Stimulated activated CD4-positive, alpha-beta T cell treated with anti-CD3 and anti-CD28 coated beads, Interleukin-4, amount 100 ng/mL, for 48 hours (primary cell): Measurements from ENCODE around the gene ARMH1.

Experiments used
- DNase-seq, 2 donors: peaks; one replicate each; pipeline ENCODE4 v3.0.0-alpha.2; 2020; ENCODE audit warnings: low read depth in 2 of 2

The ARMH1 gene

GRCh38 chr1:44670751-44671640 lies 3.5 kb upstream of the ARMH1 start:
- no peak for DNase-seq

- no peak for DNase-seq
These were observed 2.1 kb upstream of the ARMH1 start for GRCh38 chr1:44672254-44672955.

- no peak for DNase-seq
These were observed 1.4 kb upstream of the ARMH1 start for GRCh38 chr1:44672961-44673674.

GRCh38 chr1:44673675-44674112 lies 820 bp upstream of the ARMH1 start:
- no peak for DNase-seq

DNA sequence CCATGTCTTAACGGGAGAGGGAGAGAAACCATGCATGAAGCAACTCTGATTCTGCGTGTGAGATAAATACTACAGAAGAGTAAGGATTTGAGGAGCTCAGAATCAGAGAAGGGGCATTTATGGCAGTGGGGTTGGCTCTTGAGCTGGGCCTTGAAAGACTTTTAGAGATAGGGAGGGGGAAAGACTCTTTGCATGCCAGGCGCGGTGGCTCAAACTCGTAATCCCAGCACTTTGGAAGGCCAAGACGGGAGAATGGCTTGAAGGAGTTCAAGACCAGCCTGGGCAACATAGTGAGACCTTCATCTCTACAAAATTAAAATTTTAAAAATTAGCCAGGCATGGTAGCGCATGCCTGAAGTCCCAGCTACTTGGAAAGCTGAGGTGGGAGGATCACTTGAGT lies 672 bp downstream of the ARMH1 start:
- DNase-seq: no peak

- no peak for DNase-seq
These were observed 2.1 kb downstream of the ARMH1 start for GRCh38 chr1:44676484-44677200.

- DNase-seq: no peak
These were observed 2.8 kb downstream of the ARMH1 start for GRCh38 chr1:44677201-44677766.

- DNase-seq: no peak
These were observed 3.6 kb downstream of the ARMH1 start for GRCh38 chr1:44678120-44678519.

- no peak for DNase-seq
These were observed 4.1 kb downstream of the ARMH1 start for GRCh38 chr1:44678626-44679025.

DNA sequence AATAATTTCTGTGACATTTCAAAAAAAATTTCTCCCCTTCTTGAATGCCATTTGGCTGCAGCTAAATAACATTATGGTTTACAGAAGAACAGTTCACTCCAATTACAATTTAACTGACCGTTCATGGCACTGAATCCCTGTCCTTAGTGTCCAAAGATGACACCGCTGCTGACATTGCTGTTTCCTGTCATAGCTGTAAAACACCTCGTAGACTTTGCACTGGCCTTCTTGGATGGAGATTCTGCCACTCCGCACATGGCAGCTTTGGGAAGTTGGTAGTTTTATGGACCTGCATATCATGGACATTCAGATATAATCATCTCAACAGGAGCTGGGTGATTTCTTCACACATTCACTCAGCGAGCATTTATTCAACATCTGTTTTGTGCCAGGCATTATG lies 5.0 kb downstream of the ARMH1 start:
- DNase-seq: no peak

DNA sequence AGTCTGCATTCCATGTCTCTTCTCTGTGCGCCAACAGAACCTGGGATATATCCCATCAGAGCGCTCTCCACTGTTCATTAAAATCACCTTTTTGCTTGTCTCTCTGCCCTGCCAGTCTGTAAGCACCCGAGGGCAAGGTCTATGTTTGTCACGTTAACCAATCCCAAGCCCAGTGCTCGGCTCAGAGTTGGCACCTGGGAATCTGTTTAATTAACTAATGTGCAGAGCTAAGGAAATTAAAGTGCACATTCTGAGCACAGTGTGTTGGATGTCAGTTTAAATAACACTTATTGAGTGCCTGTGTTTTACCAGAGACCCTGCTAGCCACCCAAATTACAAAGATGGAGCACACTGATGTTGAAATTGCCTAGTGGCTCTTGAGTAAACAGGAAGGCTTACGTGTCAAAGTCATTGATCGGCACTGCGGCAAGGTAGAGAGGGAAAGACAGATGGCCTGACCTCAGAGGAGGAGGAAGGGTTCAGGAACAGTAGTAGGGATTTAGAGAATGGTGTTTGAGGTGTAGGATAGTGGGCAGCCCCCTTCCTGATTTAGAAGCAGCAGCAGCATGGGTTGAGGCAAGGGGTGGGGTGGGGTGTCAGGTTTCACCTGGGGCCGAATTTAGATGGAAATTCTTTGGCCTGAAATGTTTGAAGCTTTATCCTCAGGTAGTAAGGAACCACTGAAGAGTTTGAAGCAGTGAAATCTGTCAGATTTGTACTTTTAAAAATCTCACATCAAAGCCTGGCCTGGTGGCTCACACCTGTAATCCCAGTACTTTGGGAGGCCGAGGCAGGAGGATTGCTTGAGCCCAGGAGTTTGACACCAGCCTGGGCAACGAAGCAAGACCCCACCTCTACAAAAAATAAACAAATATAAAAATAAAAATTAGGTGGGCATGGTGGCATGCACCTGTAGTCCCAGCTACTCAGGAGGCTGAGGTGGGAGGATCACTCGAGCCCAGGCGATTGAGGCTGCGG lies 7.7 kb downstream of the ARMH1 start:
- DNase-seq: no peak

DNA sequence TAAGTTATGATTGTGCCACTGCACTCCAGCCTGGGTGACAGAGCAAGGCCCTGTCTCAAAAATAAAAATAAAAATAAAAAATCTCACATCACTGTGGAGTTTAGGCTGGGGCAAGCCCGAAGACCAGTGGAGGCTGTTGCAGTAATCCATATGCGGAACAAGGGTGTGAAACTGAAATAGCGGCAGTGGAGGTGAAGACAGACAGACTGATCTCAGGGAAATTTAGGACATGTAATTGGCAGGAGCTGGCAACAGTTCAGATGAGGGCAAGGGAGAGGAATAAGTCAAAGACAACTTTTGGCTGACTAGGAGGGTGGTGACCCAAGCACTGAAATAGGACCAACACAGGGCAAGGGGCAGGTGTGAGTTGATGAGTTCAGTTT lies 8.4 kb downstream of the ARMH1 start:
- DNase-seq: no peak

DNA sequence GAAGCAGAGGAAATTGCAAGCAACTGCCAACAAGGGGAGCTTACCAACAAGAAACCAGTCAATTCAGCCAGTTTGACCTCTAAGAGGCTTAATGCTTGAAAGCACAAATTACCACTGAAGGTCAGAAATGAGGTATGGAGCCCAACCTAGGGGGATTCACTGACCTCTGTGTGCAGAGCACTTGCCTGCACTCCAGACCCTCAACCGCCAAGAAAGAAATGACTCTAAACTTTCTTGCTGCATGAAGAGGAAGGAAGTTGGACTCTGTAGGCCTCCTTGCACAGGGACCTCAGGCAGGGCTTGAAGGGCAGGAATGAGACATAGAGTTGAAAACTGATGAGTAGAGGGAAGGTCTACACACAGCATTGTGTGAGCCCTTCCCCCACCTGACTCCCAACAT lies 10.0 kb downstream of the ARMH1 start:
- DNase-seq: no peak

DNA sequence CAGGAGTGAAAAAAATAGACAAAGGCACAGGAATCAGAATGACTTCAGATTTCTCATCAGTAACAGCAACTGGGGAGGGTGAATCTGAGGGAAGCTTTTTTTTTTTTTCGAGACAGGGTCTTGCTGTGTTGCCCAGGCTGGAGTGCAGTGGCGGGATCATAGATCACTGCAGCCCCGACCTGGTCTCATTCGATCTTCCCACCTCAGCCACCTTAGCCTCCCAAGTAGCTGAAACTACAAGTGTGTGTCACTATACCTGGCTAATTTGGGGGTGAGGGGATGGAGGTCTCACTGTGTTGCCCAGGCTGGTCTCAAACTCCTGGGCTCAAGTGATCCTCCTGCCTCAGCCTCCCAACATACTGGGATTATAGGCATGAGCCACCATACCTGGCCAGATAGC lies 10.7 kb downstream of the ARMH1 start:
- DNase-seq: no peak

DNA sequence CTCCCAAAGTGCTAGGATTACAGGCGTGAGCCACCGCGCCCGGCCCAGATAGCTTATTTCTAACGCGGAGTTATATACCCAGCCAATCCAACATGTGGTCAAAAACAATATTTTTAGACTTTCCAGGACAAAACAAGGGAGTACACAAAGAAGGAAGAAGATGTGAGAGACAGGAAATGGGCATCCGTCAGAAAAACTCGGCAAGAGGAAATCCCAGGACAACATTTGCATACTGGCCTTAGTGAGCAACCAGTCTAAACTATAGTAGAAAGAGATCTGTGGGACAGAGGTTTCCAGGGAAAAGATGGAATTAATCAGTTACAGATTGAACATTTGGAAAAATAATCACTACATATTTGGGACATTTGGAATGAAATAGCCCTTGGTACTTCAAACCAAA lies 11.4 kb downstream of the ARMH1 start:
- no peak for DNase-seq

DNA sequence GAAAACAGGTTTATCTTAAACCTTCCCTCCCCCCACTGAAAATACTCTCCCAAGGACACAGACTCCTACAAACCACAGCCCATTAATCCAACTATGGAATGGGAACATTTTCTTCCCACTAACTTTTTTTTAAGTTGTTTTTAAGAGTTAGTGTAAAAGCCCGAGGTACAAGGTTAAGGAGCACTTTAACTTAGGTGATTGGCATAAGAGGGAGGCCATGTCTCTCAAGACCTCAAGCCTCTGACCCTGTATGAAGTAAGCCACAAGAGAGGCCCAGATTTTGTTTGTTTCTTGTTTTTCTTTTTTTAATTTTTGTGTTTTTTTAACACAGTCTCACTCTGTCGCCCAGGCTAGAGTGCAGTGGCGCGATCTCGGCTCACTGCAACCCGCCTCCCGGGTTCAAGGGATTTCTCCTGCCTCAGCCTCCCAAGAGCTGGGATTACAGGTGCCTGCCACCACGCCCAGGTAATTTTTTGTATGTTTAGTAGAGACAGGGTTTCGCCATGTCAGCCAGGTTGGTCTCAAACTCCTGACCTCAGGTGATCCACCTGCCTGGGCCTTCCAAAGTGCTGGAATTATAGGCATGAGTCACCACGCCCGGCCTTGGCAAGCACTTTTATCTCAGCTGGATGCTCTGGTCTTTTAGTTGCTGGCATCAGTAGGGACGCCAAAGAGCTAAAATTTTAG lies 14.4 kb downstream of the ARMH1 start:
- no peak for DNase-seq

DNA sequence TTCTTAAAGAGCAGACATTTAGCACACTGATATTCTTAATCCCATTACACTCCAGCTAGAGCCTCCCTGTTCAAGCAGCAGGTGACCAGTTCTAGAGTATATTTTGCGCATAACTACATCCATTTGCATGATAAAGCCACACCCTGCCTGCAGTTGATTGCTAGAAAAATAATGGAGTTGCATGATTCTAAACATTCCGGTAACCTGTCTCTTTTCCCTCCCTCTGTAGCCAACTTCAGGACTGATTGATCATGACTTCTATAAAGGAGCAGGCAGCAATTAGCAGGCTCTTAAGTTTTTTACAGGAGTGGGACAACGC lies 14.9 kb downstream of the ARMH1 start:
- DNase-seq: no peak

- DNase-seq: no peak
These were observed 18.6 kb downstream of the ARMH1 start for GRCh38 chr1:44693159-44693558.

DNA sequence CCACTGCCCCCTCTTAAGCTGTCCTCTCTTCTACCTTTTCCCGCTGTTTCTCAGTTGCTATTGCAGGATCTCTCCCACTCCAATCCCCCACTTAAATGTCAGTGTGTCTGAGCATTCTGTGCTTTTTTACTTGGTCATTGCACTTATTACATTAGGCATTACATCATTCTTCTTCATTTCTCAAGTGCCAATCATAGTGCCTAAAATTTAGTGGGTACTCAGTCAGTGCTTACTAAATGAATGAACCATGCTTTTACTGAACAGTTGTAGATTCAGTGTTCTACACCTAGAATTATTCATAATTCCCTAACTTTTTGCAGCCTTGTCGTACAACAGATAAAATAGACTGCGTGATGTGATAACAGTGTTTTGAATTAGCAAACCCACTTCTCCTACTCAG lies 19.4 kb downstream of the ARMH1 start:
- DNase-seq: no peak
